Right lung (tissue), 10 donors: ENCODE data around the gene EIF3F. TPM values are rescaled to one million over a fixed set of nuclear protein-coding genes. Genes with fewer than 3 reads are reported as not detected.

Experiments
- DNase-seq, 2 donors: peaks; one replicate each; pipeline ENCODE4 v3.0.0-alpha.2; 2013
- long read RNA-seq, 8 donors: transcript quantifications; one replicate each; lab custom pipeline, GENCODE V29; 2026
- polyA plus RNA-seq, 5 donors: library from polyadenylated mRNA; unstranded; fragments of 120-200 nt; gene quantifications; one replicate each; pipeline versions ENCODE4 v1.2.1 to v1.2.3, GENCODE V29; 2013; ENCODE audit warnings: inconsistent platforms in 1 of 5, low replicate concordance in 1 of 5; ENCODE audit not compliant: insufficient read length in 5 of 5, insufficient read depth in 1 of 5

The EIF3F gene
- polyA plus RNA-seq, result 100 to 1,000 TPM; 302 to 359 (median 324) TPM
- long read RNA-seq, donor 1, transcript EIF3F-203 (3 exons, 609 nt), result minor isoform, 14 of 289 reads
- long read RNA-seq, donor 1, transcript EIF3F-201 (8 exons, 1,254 nt), result major isoform, 195 of 289 reads
- long read RNA-seq, donor 1, partial matches to known transcripts, result 76 of 289 reads
- long read RNA-seq, donor 1, other reads (novel, unspliced or antisense), result 0 of 289 reads
- long read RNA-seq, donor 2, transcript EIF3F-201 (8 exons, 1,254 nt), result major isoform, 137 of 148 reads
- long read RNA-seq, donor 2, transcript EIF3F-203 (3 exons, 609 nt), result minor isoform, 6 of 148 reads
- long read RNA-seq, donor 2, partial matches to known transcripts, result 5 of 148 reads
- long read RNA-seq, donor 2, other reads (novel, unspliced or antisense), result 0 of 148 reads
- long read RNA-seq, donor 3, transcript EIF3F-203 (3 exons, 609 nt), result minor isoform, 5 of 164 reads
- long read RNA-seq, donor 3, transcript EIF3F-201 (8 exons, 1,254 nt), result major isoform, 108 of 164 reads
- long read RNA-seq, donor 3, partial matches to known transcripts, result 51 of 164 reads
- long read RNA-seq, donor 3, other reads (novel, unspliced or antisense), result 0 of 164 reads
- long read RNA-seq, donor 4, transcript EIF3F-203 (3 exons, 609 nt), result minor isoform, 6 of 161 reads
- long read RNA-seq, donor 4, transcript EIF3F-201 (8 exons, 1,254 nt), result major isoform, 133 of 161 reads
- long read RNA-seq, donor 4, partial matches to known transcripts, result 21 of 161 reads
- long read RNA-seq, donor 4, other reads (novel, unspliced or antisense), result 0 of 161 reads
- long read RNA-seq, donor 5, transcript EIF3F-203 (3 exons, 609 nt), result minor isoform, 10 of 241 reads
- long read RNA-seq, donor 5, transcript EIF3F-201 (8 exons, 1,254 nt), result major isoform, 194 of 241 reads
- long read RNA-seq, donor 5, partial matches to known transcripts, result 36 of 241 reads
- long read RNA-seq, donor 5, other reads (novel, unspliced or antisense), result 0 of 241 reads
- long read RNA-seq, donor 6, transcript EIF3F-201 (8 exons, 1,254 nt), result major isoform, 234 of 288 reads
- long read RNA-seq, donor 6, transcript EIF3F-203 (3 exons, 609 nt), result minor isoform, 6 of 288 reads
- long read RNA-seq, donor 6, partial matches to known transcripts, result 47 of 288 reads
- long read RNA-seq, donor 6, other reads (novel, unspliced or antisense), result 0 of 288 reads
- long read RNA-seq, donor 7, transcript EIF3F-201 (8 exons, 1,254 nt), result major isoform, 94 of 97 reads
- long read RNA-seq, donor 7, partial matches to known transcripts, result 0 of 97 reads
- long read RNA-seq, donor 7, other reads (novel, unspliced or antisense), result 0 of 97 reads
- long read RNA-seq, donor 8, transcript EIF3F-201 (8 exons, 1,254 nt), result major isoform, 56 of 57 reads
- long read RNA-seq, donor 8, partial matches to known transcripts, result 0 of 57 reads
- long read RNA-seq, donor 8, other reads (novel, unspliced or antisense), result 0 of 57 reads

- peak; percentile 95 to 97 for DNase-seq
Observed at GRCh38 chr11:7986768-7987559, at the start of gene EIF3F. TSS of gene EIF3F (plus strand) at chr11:7987337. CDS start at chr11:7987353, 16 bp downstream.

GRCh38 chr11:7941146-7941545, 46.0 kb upstream of the EIF3F start:
- DNase-seq, result no peak

- DNase-seq, result no peak
Observed at GRCh38 chr11:7941608-7942007, 45.5 kb upstream of the EIF3F start, which contains the start of gene OR10A3. TSS of gene OR10A3 (minus strand) at chr11:7941708. CDS start at chr11:7939520, 2,188 bp downstream.

GRCh38 chr11:7944123-7944522, 43.0 kb upstream of the EIF3F start:
- no peak for DNase-seq

GRCh38 chr11:7949934-7950333, 37.2 kb upstream of the EIF3F start:
- DNase-seq, result no peak

- no peak for DNase-seq
Observed at GRCh38 chr11:7955191-7955590, 31.9 kb upstream of the EIF3F start.

GRCh38 chr11:7964261-7964660, 22.9 kb upstream of the EIF3F start:
- no peak for DNase-seq

GRCh38 chr11:7964873-7965272, 22.3 kb upstream of the EIF3F start:
- no peak for DNase-seq

GRCh38 chr11:7965386-7965785, 21.8 kb upstream of the EIF3F start, which contains the start of gene NLRP10:
TSS of gene NLRP10 (minus strand) at chr11:7965447. CDS start at chr11:7963495, 1,952 bp downstream.
- no peak for DNase-seq

- no peak for DNase-seq
Observed at GRCh38 chr11:7967097-7967496, 20.0 kb upstream of the EIF3F start.

- DNase-seq, result no peak
Observed at GRCh38 chr11:7967826-7968225, 19.3 kb upstream of the EIF3F start.

GRCh38 chr11:7968686-7969085, 18.5 kb upstream of the EIF3F start:
- DNase-seq, result no peak

GRCh38 chr11:7969756-7970646, 17.1 kb upstream of the EIF3F start:
- DNase-seq, result no peak

GRCh38 chr11:7971846-7972245, 15.3 kb upstream of the EIF3F start:
- no peak for DNase-seq

- DNase-seq, result no peak
Observed at GRCh38 chr11:7973011-7973410, 14.1 kb upstream of the EIF3F start.

- DNase-seq, result no peak
Observed at GRCh38 chr11:7974668-7975067, 12.5 kb upstream of the EIF3F start.

- no peak for DNase-seq
Observed at GRCh38 chr11:7977232-7977917, 9.8 kb upstream of the EIF3F start.

GRCh38 chr11:7981619-7982157, 5.4 kb upstream of the EIF3F start:
- DNase-seq, result no peak
